Measurements from ENCODE around the gene CD276. TPM values are rescaled to one million over a fixed set of nuclear protein-coding genes. Genes with fewer than 3 reads are reported as not detected.

Gene CD276
- polyA plus RNA-seq, 12 donors, result 103 to 157 (median 128) TPM; not detected in 1

DNA sequence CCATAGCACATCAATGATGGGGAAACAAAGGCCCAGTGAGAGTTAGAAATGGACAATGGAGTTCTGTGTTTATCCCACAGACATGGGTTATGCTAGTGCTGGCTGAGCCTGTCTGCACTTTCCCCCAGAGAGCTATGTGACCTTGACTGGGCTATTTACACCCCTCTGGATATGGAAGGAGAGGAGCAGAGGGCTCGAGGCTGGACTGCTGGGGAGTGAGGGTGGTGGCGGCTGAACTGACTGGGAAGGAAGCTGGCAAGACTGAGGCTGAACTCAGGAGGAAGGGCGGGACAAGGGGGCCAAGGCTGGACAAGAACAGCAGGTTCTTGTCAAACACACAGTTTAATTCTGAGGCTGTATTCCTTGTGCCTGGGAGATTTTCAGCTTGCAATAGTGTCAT, 79.7 kb downstream of the CD276 start:
- DNase-seq, result no peak

Other genes with a start within 250 kb of the CD276 start
- not detected for gene REC114, start 241.2 kb upstream of the CD276 start, polyA plus RNA-seq (ENCODE audit: insufficient read length in 12 of 12)
- gene NPTN, start 51.0 kb upstream of the CD276 start, polyA plus RNA-seq (ENCODE audit: insufficient read length in 12 of 12), result 100 to 1,000 TPM in 1 of 12 donors, 10 to 100 TPM in 10, not detected in 1; 71.4 to 115 (median 88.4) TPM
- 10 to 100 TPM in 2 of 12 donors, 1 to 10 TPM in 9, not detected in 1; 1.9 to 15.8 (median 4.4) TPM for gene INSYN1, start 69.0 kb downstream of the CD276 start, polyA plus RNA-seq (ENCODE audit: insufficient read length in 12 of 12)
- not detected for gene TBC1D21, start 189.2 kb downstream of the CD276 start, polyA plus RNA-seq (ENCODE audit: insufficient read length in 12 of 12)
- 10 to 100 TPM in 11 of 12 donors, not detected in 1; 23.7 to 68.2 (median 28.4) TPM for gene LOXL1, start 242.1 kb downstream of the CD276 start, polyA plus RNA-seq (ENCODE audit: insufficient read length in 12 of 12)